ENCODE results near the gene FOXF1. TPM values are rescaled to one million over a fixed set of nuclear protein-coding genes. Genes with fewer than 3 reads are reported as not detected.

Gene FOXF1
- total RNA-seq, 2 donors from 2014 or later = 6.3 to 12.1 TPM

DNA sequence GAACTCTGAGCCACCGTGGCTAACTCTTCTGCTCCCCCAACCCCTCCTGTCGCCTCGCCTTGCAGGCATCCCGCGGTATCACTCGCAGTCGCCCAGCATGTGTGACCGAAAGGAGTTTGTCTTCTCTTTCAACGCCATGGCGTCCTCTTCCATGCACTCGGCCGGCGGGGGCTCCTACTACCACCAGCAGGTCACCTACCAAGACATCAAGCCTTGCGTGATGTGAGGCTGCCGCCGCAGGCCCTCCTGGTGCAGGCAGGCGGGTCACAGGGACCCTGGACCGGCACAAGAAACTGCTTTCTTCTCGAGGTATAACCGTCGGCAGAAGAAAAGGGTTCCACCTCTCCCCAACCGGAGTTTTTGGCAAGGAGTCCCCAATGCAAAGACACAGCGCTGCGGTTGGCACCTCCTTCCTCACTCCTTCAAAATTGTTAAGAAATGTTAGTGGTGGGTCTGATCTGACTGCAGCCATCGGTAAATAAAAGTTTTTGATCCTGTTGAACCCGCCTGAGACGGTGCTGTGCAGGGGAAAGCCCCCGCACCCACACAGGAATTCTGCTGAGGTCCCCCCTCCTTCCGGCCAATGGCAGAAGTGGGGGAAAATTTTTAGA is 2.6 kb downstream of the FOXF1 start:
- H3K27me3 ChIP-seq = peaks cover 86% of the 10 kb centered on the region
- H3K27ac ChIP-seq = peak overlapping the region; percentile 82
- no peak for TF ChIP-seq CTCF (IDR thresholded peaks at IDR 0.05)
- H3K4me1 ChIP-seq = no peaks in the 10 kb centered on the region
- H3K36me3 ChIP-seq = no peaks in the 10 kb centered on the region
- H3K9ac ChIP-seq (ENCODE audit: low read depth in 2 of 2, low read length in 2 of 2) = peak overlapping the region; percentile 73 to 91
- DNase-seq = no peak
- intact Hi-C loops (cut with DNase I) = loop anchor here (10.0 kb wide), 1 partner anchor 318 kb away; no protein-coding TSS in a partner anchor
- no peaks in the 10 kb centered on the region for H3K9me3 ChIP-seq
- H3K4me3 ChIP-seq = peak overlapping the region; percentile 52

DNA sequence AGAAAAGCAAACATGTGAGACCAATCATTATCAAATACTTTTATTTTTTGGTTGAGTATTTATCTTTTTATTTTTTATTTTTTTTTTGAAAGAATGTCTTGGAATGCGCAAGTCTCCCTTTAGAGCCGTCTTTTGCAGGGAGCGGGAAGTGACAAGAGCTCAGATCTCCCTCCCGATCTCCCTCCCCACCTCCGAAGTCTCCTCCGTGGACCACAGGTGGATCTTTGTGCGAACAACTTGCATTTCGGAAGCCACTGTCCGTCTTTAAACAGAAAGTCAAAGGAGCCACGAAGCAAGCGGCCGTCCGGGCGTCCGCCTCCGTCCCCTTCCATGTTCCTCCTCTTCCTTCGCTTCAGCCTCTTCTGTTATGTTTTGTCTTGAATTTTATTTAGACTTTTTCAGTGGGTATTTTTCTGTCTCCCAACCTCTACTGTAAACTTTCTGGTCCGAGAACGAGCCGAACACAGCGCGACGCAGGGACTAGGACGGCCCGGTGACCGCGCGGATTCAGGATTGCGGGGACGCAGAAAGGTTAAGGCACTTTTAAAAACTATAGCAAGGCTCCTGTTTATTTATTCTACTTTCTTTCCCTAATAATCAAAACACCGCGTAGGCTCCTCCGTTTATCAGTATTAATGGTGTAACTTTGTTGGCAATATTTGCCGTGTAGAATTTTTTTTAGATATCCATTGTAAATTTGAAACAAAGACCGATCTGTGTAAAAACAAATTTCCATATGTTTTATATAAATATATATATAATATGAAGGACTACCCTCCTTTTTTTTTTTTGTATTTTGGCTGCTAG is 3.3 kb downstream of the FOXF1 start:
- intact Hi-C loops (cut with DNase I) = loop anchor here (10.0 kb wide), 1 partner anchor 319 kb away; no protein-coding TSS in a partner anchor
- H3K27me3 ChIP-seq = peaks cover 79% of the 10 kb centered on the region
- DNase-seq = no peak
- TF ChIP-seq CTCF (IDR thresholded peaks at IDR 0.05) = no peak
- H3K36me3 ChIP-seq = no peaks in the 10 kb centered on the region
- no peaks in the 10 kb centered on the region for H3K9me3 ChIP-seq
- peak overlapping the region; percentile 82 for H3K27ac ChIP-seq
- H3K9ac ChIP-seq (ENCODE audit: low read depth in 2 of 2, low read length in 2 of 2) = peak overlapping the region in 1 of 2 donors; percentile 43
- peak overlapping the region; percentile 52 for H3K4me3 ChIP-seq
- no peaks in the 10 kb centered on the region for H3K4me1 ChIP-seq

GRCh38 chr16:86514481-86515376 is 4.4 kb downstream of the FOXF1 start:
- intact Hi-C loops (cut with DNase I) = loop anchor here (10.0 kb wide), 1 partner anchor 320 kb away; no protein-coding TSS in a partner anchor
- Histone ChIP-seq H3K4me3 (peak overlapping the region; percentile 28), H3K27me3 (peaks cover 68% of the 10 kb centered on the region), H3K9ac (ENCODE audit: low read depth in 2 of 2, low read length in 2 of 2) (peak overlapping the region; percentile 4 to 76), H3K36me3 (no peaks in the 10 kb centered on the region), H3K27ac (peak overlapping the region; percentile 65), H3K4me1 (no peaks in the 10 kb centered on the region), H3K9me3 (no peaks in the 10 kb centered on the region)
- no peak for TF ChIP-seq CTCF (IDR thresholded peaks at IDR 0.05)
- no peak for DNase-seq

- no peak for TF ChIP-seq CTCF (IDR thresholded peaks at IDR 0.05)
- no peaks in the 10 kb centered on the region for H3K4me1 ChIP-seq
- no peaks in the 10 kb centered on the region for H3K9me3 ChIP-seq
- intact Hi-C loops (cut with DNase I) = loop anchor here (10.0 kb wide), 1 partner anchor 321 kb away; no protein-coding TSS in a partner anchor
- peak overlapping the region; percentile 4 to 76 for H3K9ac ChIP-seq (ENCODE audit: low read depth in 2 of 2, low read length in 2 of 2)
- H3K27ac ChIP-seq = peak overlapping the region; percentile 65
- H3K4me3 ChIP-seq = peak overlapping the region; percentile 28
- peaks cover 62% of the 10 kb centered on the region for H3K27me3 ChIP-seq
- no peaks in the 10 kb centered on the region for H3K36me3 ChIP-seq
- DNase-seq = no peak
These were observed 5.1 kb downstream of the FOXF1 start for GRCh38 chr16:86515413-86515776.
